HEK293 (cell line): ENCODE results near the gene SDC3.

Experiments used
- BCL11A ChIP-seq: fragments of 450-650 bp; formaldehyde crosslinking; IDR thresholded peaks from 2 replicates; pipeline ENCODE4 v1.5.1; 2016; ENCODE audit warnings: low read depth, missing biosample characterization, missing genetic modification characterization
- KLF1 ChIP-seq: fragments of 450-650 bp; formaldehyde crosslinking; IDR thresholded peaks from 2 replicates; pipeline ENCODE4 v1.5.1; 2016; ENCODE audit warnings: missing biosample characterization, missing genetic modification characterization
- KLF8 ChIP-seq: fragments of 450-650 bp; formaldehyde crosslinking; IDR thresholded peaks from 2 replicates; pipeline ENCODE4 v1.5.1; 2016; ENCODE audit warnings: missing biosample characterization, missing genetic modification characterization
- MZF1 ChIP-seq: fragments of 450-650 bp; formaldehyde crosslinking; IDR thresholded peaks from 2 replicates; pipeline ENCODE4 v1.5.1; 2017; ENCODE audit warnings: missing biosample characterization, missing genetic modification characterization, borderline replicate concordance
- REST ChIP-seq: fragments of 450-650 bp; formaldehyde crosslinking; IDR thresholded peaks from 2 replicates; pipeline ENCODE4 v1.5.1; 2016; ENCODE audit warnings: missing biosample characterization, missing genetic modification characterization
- SCRT1 ChIP-seq: fragments of 450-650 bp; formaldehyde crosslinking; IDR thresholded peaks from 2 replicates; pipeline ENCODE4 v1.5.1; 2016; ENCODE audit warnings: missing biosample characterization, missing genetic modification characterization, borderline replicate concordance
- SP3 ChIP-seq: fragments of 450-650 bp; formaldehyde crosslinking; IDR thresholded peaks from 2 replicates; pipeline ENCODE4 v1.5.1; 2016; ENCODE audit warnings: missing biosample characterization, missing genetic modification characterization
- SP7 ChIP-seq: fragments of 450-650 bp; formaldehyde crosslinking; IDR thresholded peaks from 2 replicates; pipeline ENCODE4 v1.5.1; 2016; ENCODE audit warnings: missing biosample characterization, missing genetic modification characterization
- ZBTB21 ChIP-seq: fragments of 450-650 bp; formaldehyde crosslinking; IDR thresholded peaks from 2 replicates; pipeline ENCODE4 v1.5.1; 2017; ENCODE audit warnings: missing biosample characterization, missing genetic modification characterization
- ZNF157 ChIP-seq: fragments of 450-650 bp; formaldehyde crosslinking; IDR thresholded peaks from 2 replicates; pipeline ENCODE4 v1.5.1; 2016; ENCODE audit warnings: missing biosample characterization, missing genetic modification characterization
- ZNF292 ChIP-seq: fragments of 450-650 bp; formaldehyde crosslinking; IDR thresholded peaks from 2 replicates; pipeline ENCODE4 v1.5.1; 2016; ENCODE audit warnings: low read depth, missing biosample characterization, missing genetic modification characterization, borderline replicate concordance
- ZNF426 ChIP-seq: fragments of 450-650 bp; formaldehyde crosslinking; IDR thresholded peaks from 2 replicates; pipeline ENCODE4 v1.5.1; 2017; ENCODE audit warnings: missing biosample characterization, missing genetic modification characterization, mild to moderate bottlenecking, inconsistent platforms, moderate library complexity
- ZNF513 ChIP-seq: fragments of 450-650 bp; IDR thresholded peaks from 2 replicates; pipeline ENCODE4 v1.5.1; 2018; ENCODE audit warnings: missing biosample characterization, missing genetic modification characterization
- ZNF624 ChIP-seq: fragments of 450-650 bp; formaldehyde crosslinking; IDR thresholded peaks from 2 replicates; pipeline ENCODE4 v1.5.1; 2017; ENCODE audit warnings: missing biosample characterization, missing genetic modification characterization
- ZSCAN16 ChIP-seq: fragments of 450-650 bp; formaldehyde crosslinking; IDR thresholded peaks from 2 replicates; pipeline ENCODE4 v1.5.1; 2016; ENCODE audit warnings: missing biosample characterization, missing genetic modification characterization
- ZSCAN5A ChIP-seq: fragments of 450-650 bp; formaldehyde crosslinking; IDR thresholded peaks from 2 replicates; pipeline ENCODE4 v1.5.1; 2016; ENCODE audit warnings: missing biosample characterization, missing genetic modification characterization
- TF ChIP-seq, protein P1 (sequence below): fragments of 450-650 bp; formaldehyde crosslinking; IDR thresholded peaks from 2 replicates; pipeline ENCODE4 v1.5.1; 2016; ENCODE audit warnings: missing biosample characterization, missing genetic modification characterization
- TF ChIP-seq, protein P2 (sequence below): fragments of 450-650 bp; formaldehyde crosslinking; IDR thresholded peaks from 2 replicates; pipeline ENCODE4 v1.5.1; 2016; ENCODE audit warnings: missing biosample characterization, missing genetic modification characterization
- TF ChIP-seq, protein P3 (sequence below): fragments of 450-650 bp; formaldehyde crosslinking; IDR thresholded peaks from 2 replicates; pipeline ENCODE4 v1.5.1; 2016; ENCODE audit warnings: missing biosample characterization, missing genetic modification characterization
- TF ChIP-seq, protein P4 (sequence below): fragments of 450-650 bp; formaldehyde crosslinking; IDR thresholded peaks from 2 replicates; pipeline ENCODE4 v1.5.1; 2016; ENCODE audit warnings: missing biosample characterization, missing genetic modification characterization

SDC3 gene

GRCh38 chr1:30899577-30900389, 8.8 kb downstream of the SDC3 start (continued):
- TF ChIP-seq, protein P1, sequence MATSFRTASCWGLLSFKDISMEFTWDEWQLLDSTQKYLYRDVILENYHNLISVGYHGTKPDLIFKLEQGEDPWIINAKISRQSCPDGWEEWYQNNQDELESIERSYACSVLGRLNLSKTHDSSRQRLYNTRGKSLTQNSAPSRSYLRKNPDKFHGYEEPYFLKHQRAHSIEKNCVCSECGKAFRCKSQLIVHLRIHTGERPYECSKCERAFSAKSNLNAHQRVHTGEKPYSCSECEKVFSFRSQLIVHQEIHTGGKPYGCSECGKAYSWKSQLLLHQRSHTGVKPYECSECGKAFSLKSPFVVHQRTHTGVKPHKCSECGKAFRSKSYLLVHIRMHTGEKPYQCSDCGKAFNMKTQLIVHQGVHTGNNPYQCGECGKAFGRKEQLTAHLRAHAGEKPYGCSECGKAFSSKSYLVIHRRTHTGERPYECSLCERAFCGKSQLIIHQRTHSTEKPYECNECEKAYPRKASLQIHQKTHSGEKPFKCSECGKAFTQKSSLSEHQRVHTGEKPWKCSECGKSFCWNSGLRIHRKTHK (tag by site-specific recombination) = no peak
- TF ChIP-seq ZSCAN16 (no peak), ZSCAN5A (tag by site-specific recombination) (no peak), KLF1 (tag by site-specific recombination) (0 out of 2 replicates have a peak, but pooled peaks have one; percentile 34), MZF1 (tag by site-specific recombination) (no peak), ZBTB21 (no peak), ZNF157 (tag by site-specific recombination) (no peak), REST (tag by site-specific recombination) (no peak), ZNF513 (tag by site-specific recombination) (peak; percentile 66; the same call in 1 of the 2 replicates), SP3 (no peak), ZNF292 (no peak), SP7 (tag by site-specific recombination) (0 out of 2 replicates have a peak, but pooled peaks have one; percentile 24), ZNF624 (tag by site-specific recombination) (no peak), KLF8 (no peak), BCL11A (tag by site-specific recombination) (no peak), ZNF426 (tag by site-specific recombination) (no peak), SCRT1 (no peak)
- TF ChIP-seq, protein P2, sequence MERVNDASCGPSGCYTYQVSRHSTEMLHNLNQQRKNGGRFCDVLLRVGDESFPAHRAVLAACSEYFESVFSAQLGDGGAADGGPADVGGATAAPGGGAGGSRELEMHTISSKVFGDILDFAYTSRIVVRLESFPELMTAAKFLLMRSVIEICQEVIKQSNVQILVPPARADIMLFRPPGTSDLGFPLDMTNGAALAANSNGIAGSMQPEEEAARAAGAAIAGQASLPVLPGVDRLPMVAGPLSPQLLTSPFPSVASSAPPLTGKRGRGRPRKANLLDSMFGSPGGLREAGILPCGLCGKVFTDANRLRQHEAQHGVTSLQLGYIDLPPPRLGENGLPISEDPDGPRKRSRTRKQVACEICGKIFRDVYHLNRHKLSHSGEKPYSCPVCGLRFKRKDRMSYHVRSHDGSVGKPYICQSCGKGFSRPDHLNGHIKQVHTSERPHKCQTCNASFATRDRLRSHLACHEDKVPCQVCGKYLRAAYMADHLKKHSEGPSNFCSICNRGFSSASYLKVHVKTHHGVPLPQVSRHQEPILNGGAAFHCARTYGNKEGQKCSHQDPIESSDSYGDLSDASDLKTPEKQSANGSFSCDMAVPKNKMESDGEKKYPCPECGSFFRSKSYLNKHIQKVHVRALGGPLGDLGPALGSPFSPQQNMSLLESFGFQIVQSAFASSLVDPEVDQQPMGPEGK = 0 out of 2 replicates have a peak, but pooled peaks have one; percentile 0
- TF ChIP-seq, protein P3, sequence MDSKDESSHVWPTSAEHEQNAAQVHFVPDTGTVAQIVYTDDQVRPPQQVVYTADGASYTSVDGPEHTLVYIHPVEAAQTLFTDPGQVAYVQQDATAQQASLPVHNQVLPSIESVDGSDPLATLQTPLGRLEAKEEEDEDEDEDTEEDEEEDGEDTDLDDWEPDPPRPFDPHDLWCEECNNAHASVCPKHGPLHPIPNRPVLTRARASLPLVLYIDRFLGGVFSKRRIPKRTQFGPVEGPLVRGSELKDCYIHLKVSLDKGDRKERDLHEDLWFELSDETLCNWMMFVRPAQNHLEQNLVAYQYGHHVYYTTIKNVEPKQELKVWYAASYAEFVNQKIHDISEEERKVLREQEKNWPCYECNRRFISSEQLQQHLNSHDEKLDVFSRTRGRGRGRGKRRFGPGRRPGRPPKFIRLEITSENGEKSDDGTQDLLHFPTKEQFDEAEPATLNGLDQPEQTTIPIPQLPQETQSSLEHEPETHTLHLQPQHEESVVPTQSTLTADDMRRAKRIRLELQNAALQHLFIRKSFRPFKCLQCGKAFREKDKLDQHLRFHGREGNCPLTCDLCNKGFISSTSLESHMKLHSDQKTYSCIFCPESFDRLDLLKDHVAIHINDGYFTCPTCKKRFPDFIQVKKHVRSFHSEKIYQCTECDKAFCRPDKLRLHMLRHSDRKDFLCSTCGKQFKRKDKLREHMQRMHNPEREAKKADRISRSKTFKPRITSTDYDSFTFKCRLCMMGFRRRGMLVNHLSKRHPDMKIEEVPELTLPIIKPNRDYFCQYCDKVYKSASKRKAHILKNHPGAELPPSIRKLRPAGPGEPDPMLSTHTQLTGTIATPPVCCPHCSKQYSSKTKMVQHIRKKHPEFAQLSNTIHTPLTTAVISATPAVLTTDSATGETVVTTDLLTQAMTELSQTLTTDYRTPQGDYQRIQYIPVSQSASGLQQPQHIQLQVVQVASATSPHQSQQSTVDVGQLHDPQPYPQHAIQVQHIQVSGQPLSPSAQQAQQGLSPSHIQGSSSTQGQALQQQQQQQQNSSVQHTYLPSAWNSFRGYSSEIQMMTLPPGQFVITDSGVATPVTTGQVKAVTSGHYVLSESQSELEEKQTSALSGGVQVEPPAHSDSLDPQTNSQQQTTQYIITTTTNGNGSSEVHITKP (tag by site-specific recombination) = no peak
- TF ChIP-seq, protein P4, sequence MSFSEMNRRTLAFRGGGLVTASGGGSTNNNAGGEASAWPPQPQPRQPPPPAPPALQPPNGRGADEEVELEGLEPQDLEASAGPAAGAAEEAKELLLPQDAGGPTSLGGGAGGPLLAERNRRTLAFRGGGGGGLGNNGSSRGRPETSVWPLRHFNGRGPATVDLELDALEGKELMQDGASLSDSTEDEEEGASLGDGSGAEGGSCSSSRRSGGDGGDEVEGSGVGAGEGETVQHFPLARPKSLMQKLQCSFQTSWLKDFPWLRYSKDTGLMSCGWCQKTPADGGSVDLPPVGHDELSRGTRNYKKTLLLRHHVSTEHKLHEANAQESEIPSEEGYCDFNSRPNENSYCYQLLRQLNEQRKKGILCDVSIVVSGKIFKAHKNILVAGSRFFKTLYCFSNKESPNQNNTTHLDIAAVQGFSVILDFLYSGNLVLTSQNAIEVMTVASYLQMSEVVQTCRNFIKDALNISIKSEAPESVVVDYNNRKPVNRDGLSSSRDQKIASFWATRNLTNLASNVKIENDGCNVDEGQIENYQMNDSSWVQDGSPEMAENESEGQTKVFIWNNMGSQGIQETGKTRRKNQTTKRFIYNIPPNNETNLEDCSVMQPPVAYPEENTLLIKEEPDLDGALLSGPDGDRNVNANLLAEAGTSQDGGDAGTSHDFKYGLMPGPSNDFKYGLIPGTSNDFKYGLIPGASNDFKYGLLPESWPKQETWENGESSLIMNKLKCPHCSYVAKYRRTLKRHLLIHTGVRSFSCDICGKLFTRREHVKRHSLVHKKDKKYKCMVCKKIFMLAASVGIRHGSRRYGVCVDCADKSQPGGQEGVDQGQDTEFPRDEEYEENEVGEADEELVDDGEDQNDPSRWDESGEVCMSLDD (tag by site-specific recombination) = no peak
